HG03064 (cell line): ENCODE results near the gene HLA-A.

Experiments
- ATAC-seq: cut with Tn5 transposase; IDR thresholded peaks from one replicate; pipeline ENCODE4 v1.9.1; 2021; ENCODE audit warnings: low read depth; ENCODE audit not compliant: unreplicated experiment

The HLA-A gene

DNA sequence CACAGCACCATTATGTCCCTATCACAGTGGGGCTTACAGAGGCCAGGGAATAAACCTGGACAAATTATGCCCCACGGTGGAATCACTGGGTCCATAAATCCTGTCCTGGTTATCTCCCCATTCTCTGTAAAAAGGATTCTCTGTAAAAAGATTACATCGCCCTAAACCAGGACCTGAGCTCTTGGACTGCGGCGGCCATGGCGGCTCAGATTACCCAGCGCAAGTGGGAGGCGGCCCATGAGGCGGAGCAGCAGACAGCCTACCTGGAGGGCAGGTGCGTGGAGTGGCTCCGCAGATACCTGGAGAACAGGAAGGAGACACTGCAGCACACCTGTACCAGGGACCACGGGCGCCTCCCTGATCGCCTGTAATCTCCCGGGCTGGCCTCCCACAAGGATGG is 8.4 kb upstream of the HLA-A start:
- ATAC-seq: no peak

DNA sequence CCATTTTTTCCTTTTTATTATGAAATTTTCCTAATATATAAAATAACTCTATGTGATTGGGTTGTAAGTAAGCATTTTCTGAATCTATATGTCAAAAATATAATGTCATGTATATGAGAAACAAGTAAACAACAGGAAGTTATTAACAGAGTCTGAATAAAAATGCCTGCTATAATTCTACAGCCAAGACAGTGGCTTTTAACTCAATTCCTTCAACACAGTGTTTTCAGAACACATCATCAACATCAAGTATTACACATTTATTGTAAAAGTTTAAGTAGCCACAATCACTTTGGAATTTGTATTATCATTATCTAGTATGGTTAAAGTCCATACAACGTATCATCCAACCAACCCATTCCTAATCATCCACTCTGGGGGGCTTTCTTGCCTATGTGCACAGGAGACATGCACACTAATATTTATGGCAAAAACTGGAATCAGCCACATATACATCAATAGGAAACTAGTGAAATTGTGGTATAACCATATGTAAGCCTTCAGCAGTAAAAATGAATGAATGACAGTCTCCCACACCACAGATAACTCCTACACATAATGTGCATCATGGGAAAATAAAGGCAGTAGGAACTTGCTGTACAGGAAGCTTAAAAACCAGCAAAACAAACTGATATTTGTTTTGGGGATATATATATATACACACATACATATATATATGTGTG is 6.9 kb upstream of the HLA-A start:
- ATAC-seq: no peak

DNA sequence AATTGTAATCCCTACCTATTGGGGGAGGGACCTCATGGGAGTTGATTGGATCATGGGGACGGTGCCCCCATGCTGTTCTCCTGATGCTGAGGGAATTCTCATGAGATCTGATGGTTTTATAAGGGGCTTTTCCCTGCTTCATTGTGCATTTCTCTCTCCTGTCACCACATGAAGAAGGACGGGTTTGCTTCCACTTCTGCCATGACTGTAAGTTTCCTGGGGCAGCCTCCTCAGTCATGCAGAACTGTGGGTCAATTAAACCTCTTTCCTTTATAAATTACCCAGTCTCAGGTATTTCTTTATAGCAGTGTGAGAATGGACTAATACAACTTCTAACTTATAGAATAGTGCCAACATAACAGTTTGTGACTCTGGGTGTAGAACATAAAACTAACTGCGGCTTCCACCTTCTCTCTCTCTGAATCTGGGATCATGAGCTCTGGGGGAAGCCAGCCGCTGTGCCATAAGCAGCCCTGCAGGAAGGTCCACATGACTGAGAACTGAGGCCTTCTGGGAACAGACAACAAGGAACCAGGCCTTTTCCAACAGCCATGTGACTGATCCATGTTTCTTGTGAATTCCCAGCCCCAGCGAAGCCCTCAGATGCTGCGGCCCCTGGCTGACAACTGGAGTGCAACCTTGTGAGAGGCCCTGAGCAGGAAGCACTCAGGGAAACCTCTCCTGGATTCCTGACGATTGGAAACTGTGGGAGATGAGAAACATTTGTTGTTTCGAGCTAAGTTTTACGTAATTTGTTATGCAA is 3.4 kb upstream of the HLA-A start:
- ATAC-seq: no peak

DNA sequence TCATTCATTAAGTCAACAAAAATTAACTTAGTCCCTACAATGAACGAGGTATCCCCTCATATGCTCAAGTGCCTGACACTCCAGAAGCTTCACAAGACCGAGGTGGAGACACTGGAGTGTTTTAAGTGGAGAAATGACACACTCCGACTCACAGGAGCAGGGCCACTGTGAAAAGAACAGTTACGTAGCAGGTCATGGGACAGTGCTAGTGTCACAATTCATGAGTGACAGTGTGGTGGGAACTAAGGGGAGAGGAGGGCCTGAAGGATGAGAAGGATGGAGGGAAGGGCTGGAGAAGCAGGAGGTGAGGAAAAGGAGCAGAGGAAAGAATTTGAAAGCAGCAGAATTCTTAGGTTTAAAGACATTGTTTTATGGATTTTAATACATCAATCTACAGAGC is 1.3 kb upstream of the HLA-A start:
- ATAC-seq: no peak

DNA sequence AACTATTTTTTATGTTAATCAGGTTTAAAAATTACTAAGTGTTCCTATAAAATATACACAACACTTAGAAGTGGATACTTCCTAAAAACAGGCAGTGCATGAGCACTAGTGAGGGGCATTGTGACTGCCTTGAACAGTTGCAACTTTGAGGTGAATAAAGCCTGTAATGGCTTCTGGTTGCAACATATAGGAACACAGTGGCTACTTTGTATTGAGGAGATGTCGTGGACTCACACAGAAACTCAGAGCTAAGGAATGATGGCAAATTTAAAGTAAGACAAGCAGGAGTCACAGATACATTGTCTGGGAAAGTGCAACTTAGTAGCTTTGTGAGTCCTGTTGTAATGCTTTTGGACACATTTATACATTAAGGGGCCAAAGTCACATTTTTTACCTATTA is 861 bp upstream of the HLA-A start:
- ATAC-seq: no peak

DNA sequence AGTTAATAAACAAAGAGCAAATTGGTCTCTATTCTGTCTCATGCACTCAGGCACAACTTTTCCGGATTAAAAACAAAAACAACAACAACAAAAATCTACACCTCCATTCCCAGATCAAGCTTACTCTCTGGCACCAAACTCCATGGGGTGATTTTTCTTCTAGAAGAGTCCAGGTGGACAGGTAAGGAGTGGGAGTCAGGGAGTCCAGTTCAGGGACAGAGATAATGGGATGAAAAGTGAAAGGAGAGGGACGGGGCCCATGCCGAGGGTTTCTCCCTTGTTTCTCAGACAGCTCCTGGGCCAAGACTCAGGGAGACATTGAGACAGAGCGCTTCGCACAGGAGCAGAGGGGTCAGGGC is 437 bp upstream of the HLA-A start:
- ATAC-seq: no peak

DNA sequence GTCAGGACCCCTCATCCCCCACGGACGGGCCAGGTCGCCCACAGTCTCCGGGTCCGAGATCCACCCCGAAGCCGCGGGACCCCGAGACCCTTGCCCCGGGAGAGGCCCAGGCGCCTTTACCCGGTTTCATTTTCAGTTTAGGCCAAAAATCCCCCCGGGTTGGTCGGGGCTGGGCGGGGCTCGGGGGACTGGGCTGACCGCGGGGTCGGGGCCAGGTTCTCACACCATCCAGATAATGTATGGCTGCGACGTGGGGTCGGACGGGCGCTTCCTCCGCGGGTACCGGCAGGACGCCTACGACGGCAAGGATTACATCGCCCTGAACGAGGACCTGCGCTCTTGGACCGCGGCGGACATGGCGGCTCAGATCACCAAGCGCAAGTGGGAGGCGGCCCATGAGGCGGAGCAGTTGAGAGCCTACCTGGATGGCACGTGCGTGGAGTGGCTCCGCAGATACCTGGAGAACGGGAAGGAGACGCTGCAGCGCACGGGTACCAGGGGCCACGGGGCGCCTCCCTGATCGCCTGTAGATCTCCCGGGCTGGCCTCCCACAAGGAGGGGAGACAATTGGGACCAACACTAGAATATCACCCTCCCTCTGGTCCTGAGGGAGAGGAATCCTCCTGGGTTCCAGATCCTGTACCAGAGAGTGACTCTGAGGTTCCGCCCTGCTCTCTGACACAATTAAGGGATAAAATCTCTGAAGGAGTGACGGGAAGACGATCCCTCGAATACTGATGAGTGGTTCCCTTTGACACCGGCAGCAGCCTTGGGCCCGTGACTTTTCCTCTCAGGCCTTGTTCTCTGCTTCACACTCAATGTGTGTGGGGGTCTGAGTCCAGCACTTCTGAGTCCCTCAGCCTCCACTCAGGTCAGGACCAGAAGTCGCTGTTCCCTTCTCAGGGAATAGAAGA is 978 bp downstream of the HLA-A start:
- peak; percentile 25 for ATAC-seq

DNA sequence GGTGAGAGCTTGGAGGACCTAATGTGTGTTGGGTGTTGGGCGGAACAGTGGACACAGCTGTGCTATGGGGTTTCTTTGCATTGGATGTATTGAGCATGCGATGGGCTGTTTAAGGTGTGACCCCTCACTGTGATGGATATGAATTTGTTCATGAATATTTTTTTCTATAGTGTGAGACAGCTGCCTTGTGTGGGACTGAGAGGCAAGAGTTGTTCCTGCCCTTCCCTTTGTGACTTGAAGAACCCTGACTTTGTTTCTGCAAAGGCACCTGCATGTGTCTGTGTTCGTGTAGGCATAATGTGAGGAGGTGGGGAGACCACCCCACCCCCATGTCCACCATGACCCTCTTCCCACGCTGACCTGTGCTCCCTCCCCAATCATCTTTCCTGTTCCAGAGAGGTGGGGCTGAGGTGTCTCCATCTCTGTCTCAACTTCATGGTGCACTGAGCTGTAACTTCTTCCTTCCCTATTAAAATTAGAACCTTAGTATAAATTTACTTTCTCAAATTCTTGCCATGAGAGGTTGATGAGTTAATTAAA is 3.0 kb downstream of the HLA-A start:
- ATAC-seq: no peak

DNA sequence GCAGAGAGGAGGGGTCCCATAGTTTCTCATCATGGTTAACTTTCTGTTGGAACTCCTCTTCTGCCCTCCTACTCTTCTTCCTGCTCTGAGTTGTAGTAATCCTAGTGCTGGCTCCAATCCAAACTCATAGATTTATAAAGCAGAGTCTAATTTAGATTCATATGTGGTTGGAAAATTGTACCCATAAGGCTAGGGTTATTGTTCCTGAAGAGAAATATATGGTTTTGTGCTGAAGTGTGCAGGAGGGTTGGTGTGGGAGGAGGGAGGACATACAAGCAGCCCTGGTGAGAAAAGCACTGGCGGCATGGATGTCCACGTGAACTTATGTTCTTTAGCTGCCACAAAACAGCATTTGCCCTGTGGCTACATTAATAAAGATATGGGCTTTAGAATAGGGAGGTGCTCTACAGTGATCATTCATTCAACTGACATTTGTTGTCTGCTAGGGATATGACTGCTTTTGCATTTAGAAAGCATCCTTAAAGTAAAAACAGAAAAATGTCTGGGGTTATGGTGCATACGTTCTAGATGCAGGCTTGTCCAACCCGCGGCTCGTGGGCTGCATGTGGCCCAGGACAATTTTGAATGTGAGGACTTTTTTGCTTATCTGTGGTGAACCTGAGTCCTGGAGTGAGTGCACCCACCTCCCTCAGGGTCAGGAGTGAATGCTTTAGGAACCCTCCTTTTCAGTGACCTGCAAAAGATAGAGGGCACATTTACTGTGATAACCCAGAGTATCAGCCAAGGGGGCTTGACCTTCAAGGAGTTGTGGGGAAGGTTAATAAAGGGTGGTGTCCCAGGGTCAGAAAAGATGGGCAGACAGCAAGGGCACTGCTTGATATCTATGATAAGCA is 4.1 kb downstream of the HLA-A start:
- ATAC-seq: no peak

DNA sequence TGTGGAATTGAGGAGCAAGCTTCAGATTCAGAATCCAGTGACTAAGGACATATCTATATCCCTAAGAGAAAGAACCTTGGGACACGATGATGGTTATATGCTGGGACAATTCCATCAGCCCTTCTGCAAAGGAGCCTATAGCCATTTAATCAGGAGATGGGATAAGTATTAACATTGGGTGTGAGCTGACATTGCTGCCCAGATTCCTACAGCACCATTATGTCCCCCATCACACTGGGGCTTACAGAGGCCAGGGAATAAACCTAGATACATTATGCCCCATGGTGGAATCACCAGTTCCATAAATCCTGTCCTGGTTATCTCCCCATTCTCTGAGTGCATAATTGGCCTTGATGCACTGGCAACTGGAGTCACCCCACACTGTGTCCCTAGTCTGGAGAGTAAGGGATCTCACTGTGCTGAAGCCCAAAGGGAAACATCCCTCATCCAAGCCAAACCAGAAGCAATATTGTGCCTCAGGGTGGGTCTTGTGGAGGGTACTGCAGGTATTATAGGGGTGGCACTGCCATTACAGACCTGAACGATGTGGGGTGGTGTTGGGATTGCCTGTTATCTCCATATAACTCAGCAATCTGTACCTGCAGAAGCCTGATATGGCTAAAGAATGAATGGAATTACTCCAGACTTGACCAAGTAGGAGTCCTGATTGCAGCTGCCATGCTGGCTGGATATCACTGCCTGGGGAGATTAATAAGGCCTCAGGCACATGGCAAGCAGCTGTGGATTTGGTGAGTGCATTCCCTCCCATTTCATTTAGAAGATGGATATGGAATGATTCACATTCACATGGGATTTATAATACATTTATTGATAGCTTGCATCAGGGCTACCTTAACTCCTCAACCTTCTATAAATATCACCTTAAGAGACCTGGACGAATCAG is 5.0 kb downstream of the HLA-A start:
- no peak for ATAC-seq

DNA sequence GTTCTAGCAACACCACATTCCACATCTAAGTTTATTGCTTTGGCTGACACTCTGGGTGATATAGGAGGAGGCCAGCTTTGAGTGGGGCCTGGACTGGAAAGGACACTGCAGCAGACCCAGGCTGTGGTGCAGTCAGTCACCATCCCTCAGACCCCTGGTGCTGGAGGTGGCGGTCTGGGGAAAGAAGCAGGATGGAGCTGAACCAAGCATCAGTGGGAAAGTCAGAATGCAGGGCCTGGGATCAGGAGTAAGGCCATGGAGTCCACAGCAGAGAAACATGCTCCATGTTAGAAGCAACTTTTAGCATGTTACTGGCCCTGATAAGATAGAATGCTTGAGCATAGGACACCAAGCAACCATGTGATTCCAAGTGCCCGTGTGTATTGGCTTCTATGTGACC is 5.9 kb downstream of the HLA-A start:
- ATAC-seq: no peak

DNA sequence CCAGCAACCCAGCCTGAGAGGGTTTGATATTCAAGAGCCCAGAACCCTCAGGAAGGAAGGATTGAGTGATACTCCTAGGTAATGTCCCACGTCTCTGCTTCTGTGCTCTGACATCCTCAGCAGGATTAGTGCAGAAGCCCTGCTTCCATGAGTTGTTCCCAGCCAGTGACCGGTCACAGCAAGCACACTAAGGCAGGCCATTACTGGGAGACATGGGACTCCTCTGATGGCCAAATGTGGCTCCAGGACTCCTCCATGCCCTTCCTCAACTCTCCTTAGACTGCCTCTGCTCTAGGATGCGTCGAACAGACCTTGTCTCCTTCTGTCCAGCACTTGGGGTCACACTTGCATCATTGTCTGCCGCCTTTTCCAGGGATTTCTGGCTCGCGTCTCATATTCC is 7.6 kb downstream of the HLA-A start:
- no peak for ATAC-seq

DNA sequence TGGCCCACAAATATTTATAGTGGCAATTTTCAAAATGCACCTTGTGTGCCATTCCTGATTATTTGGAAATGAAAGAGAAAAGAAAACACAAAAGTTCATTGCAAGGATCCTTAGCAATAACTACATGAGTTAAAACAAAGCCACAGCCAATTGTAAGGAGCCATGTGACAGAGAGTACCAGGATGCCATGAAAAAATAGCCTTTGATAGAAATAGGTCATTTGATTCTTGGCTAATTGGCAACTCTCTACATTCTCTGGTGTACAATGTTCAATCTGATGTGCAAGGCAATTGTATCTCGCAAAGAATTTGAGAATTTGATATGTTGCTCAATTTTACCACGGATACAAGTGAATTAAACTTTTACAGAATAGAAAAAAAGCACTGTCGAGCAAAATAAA is 9.6 kb downstream of the HLA-A start:
- no peak for ATAC-seq

DNA sequence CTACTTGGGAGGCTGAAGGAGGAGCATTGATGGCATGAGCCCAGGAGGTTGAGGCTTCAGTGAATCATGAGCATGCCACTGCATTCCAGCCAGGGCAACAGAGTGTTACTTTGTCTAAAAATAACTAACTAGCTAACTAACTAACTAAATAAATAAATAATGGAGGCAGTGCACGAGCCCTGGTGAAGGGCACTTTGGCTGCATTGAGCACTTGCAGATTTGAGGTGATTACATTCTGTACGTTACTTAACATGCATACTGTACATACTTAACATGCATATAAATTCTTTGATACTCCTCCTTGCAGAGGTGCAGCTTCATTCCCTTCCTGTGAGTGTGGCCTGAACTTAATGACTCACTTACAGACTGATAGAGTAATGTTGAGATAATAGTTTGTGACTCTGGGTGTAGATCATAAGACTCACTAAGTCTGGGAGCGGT is 10.7 kb downstream of the HLA-A start:
- ATAC-seq: no peak

DNA sequence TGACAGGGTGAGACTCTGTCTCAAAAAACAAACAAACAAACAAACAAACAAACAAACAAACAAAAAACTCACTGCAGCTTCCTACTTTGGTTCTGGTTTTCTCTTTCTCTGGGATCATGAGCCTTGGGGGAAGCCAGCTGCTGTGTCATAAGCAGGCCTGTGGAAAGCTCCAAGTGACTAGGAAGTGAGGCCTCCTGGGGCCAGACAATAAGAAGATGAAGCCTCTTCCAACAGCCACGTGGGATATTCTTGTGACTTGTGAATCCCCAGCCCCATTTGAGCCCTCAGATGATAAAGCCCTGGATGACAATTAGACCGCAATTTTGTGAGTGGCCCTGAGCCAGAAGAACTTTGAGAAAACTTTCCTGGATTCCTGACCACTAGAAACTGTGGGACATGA is 11.4 kb downstream of the HLA-A start:
- no peak for ATAC-seq

DNA sequence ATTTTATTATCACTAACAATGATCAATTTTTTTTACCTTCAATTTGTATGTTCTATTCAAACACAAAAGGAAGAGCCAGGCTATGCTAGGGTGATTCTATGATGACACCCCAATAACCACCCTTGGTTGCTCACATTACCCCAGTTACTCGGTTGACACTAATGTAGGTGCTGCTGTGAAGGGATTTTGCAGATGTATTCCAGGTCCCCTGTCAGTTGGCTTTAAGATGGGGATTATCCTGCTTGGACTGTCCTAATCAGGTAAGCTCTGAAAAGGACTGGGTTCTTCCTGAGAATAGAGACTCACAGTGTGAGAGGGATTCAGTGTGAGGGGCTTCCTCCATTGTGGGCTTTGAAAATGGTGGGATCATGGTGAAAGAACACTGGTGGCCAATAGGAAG is 11.9 kb downstream of the HLA-A start:
- no peak for ATAC-seq

DNA sequence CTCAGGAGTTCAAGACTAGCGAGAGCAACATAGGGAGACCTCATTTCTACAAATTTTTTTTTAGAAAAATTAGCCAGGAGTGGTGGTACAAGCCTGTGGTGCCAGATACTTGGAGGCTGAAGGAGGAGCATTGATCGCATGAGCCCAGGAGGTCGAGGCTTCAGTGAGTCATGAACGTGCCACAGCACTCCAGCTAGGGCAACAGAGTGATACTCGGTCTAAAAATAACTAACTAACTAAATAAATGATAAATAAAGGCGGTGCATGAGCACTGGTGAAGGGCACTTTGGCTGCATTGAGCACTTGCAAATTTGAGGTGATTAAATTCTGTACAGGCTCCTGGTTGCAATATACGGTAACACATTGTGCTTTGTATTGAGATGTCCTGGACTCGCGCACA is 13.5 kb downstream of the HLA-A start:
- ATAC-seq: no peak

DNA sequence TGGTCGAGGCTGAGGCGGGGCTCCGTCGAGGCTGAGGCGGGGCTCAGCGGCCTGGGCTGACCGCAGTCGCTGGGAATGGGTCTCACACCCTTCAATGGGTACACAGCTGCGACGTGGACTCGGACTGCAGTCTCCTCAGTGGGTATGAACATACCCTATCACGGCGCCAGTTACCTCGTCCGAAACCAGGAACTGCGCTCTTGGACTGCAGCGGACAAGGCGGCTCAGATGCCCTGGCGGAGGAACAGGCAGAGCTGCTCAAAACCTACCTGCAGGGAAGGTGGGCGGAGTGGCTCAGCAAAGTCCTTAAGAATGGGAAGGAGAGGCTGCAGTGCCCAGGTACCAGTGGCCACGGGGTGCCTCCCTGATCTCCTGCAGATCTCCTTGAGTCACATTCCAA is 14.2 kb downstream of the HLA-A start:
- no peak for ATAC-seq

DNA sequence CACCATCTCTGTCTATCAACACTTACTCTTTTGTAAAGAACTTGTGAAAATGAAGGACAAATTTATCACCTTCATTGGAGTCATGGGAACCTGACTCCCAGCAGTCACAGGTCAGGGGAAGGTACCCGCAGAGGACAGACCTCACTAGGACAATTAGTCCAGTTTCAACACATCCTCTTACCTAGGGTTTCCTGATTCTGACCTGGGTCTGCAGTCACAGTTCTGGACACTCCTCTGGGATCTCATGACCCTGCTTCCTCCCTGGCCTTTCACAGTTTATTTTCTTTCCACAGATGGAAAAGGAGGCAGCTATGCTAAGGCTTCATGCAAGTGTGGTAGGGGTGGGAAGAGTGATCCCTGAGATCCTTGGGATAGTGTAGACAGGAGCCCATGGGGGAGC is 15.7 kb downstream of the HLA-A start:
- no peak for ATAC-seq
